GM19099 (cell line): ENCODE data around the gene LMBR1L.

Experiments
- POLR2A ChIP-seq: IDR thresholded peaks from 3 replicates; pipeline ENCODE4 v1.6.1; 2011; ENCODE audit warnings: low read depth; ENCODE audit not compliant: insufficient read length; ENCODE audit errors: extremely low read depth

Gene LMBR1L

DNA sequence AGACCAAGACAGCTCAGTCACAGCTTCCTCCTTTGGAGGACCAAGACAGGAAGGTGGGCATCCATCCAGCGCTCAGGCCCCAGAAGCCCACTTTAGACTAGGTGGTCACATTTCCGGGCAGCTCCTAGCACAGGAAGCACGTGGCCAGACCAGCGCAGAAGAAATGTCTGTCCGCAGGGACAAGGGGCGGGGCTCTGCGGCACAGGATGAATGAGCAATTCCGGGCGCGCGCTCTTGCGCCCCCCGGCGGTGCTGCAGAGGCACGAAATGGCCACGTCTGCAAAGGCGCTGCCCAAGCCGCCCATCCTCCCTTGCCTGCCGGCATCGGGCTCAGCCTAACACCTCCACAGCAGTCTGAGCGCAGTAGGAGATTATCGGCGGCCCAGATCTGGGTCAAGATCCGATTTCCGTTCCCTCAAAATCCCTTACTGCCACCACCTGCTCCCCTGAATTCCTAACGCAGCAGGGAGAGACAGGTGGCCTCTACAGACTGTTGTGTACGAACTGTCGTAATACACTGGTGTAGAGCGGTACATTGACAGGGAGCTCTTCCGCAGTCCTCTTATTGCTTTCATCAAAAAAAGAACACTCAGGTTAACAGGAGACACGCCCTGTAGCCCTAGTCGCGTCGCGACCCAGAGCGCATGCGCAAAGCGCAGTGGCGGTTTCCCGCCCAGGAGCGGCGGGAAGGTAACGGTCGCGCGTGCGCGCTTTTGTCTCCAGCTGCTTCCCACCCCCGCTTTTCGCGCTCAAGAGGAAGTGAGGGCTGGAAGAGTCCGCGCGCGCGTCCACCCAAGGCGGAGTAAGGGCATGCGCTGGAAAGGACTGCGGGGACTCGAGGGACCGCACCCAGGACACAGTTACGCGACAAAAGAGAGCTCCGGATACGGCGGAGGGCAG is 19.8 kb upstream of the LMBR1L start:
- no peak for TF ChIP-seq POLR2A

DNA sequence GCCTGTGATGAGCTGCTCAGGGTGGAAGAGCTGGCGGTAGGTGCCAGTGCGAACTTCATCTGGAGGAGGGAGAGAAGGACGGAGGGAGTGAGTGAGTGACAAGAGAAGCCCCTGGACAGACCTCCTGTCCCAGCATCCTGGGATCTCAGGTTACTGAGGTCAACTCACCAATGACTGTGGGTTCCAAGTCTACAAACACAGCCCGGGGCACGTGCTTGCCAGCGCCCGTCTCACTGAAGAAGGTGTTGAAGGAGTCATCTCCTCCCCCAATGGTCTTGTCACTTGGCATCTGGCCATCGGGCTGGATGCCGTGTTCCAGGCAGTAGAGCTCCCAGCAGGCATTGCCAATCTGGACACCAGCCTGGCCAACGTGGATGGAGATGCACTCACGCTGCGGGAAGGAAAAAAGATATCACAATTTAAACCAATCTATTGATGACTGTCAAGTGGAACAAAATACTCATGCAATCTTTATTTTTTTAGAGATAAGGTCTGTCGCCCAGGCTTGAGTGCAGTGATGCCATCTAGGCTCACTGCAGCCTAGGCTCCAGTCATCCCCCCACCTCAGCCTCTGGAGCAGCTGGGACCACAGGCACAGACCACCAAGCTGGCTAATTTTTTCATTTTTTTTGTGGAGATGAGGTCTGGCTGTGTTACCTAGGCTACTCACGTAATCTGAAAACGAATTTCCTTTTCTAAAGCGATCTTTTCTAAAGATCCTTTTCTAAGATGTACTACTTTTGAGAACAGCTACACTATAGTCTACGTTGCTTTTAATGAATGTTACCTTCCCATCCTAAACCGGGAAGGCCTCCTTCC is 18.9 kb upstream of the LMBR1L start:
- peak; percentile 17 for TF ChIP-seq POLR2A

DNA sequence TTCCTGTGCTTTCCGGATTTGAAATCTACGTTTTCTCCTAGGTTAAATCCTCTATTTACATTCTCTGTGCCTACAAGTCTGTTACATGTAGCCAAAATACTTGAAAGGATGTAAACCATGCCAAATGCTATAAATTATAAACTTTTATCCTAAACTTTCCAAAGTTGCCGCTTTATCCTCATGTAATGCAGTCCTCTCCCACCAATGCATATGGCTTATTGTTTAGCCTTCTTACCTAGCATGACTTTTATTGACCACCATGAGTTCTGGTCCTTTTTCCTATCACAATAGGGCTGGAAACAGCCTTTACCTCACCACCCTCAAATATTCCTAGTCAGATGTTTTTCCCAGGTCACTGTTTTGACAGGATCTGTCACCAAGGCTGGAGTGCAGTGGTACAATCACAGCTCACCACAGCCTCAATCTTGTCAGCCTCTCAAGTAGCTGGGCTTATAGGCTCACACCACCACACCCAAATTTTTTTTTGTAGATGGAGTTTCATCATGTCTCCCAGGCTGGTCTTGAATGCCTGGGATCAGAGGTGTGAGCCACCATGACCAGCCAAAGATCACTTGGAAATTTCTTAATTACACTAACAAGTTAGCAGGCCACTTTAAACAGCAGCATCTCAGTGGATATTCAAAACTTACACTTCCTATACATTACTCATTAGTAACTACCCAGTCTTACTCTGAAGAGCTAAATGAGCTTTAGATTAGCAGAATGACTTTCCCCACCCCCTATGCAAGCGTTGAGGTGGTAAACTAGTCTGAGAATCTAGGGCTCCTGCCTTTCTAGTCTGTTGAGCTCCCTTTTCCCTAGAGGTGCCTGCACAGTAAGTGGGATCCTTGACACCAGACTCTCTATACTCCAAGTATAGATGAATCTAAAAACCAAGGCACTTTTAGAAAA is 16.5 kb upstream of the LMBR1L start:
- TF ChIP-seq POLR2A, result no peak

DNA sequence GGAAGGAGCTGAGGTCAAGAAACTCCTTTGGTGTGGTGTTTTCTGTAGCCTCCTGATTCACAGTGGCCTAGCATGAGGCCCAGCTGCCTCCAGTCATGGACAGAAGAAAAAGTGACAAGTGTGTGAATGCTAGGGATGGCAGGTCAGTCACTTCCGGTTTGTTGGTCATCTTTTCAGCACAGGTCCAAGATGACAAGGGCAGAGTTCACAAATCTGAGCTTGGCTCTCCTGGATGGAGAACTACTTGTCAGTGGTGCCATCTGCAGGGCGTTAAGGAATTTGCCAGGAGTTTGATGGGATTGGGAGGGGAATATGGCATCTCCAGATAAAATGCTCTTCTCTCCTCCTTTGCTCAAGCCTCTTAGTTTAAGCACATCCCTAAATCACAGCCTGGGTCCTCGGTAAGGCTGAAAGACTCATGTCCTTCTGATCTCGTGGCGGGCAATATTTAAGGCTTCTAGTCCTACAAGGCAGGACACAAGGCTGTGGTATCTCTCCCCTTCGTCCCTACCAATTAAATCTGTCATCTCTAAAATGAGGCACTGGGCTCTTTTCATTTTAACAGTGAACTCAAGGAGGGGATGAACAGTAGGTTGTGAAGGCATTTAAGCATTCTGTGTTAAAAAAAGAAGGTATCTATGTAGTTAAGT is 10.5 kb upstream of the LMBR1L start:
- TF ChIP-seq POLR2A, result no peak

DNA sequence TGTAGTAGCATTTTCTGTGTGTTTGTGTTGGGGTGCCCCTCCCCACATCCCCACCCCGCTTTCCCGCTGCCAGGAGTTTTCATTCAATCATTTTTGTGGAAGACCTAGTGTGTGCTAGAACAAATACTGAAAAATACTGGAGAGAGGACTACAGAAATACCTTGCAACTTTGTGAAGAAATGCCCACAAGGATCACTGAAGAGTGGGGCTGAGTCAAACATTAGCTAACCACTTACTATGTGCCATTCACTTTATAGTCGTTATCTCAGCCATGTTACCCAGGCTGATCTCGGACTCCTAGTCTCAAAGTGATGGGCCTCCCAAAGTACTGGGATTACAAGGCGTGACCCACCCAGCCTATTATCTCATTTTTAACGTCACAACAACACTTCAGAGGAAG is 559 bp upstream of the LMBR1L start:
- TF ChIP-seq POLR2A, result no peak

DNA sequence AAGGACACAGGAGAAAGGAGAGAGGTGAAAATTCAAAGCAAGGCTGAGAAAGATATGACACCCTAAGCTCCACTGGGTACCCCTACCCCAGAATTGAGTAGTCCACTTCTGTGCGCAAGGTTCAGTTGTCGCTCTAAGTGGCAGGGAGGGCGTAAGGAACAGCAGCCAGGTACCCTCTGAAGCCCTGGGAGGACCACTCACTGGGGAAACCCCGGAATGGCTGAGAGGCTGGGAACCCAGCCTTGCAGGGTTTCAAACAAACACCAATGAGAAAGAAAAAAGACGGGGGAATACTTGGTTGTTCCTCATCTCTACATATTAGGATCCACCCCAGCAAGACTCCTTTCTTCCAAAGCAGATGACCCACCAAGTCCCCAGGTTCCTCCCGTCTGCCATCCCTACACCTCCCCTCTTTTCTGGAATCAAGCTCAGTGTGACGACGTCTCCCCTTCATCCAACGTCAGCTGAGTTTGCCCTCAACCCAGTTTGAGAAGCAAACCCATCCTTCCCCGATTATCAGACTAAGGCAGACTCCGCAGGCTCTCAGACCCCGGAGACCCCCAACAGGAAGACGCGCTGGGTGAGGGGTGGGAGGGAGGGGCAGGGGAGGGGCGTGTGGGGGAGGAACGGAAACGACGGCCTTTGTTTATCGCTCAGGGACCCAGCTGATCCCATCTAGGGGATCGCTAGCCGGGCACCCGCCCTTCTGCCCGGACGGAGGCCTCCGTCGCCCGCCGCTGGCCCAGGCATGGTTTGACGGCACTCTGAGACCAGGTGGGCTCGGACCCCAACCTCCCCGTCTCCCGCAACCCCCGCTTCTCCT is 795 bp downstream of the LMBR1L start:
- no peak for TF ChIP-seq POLR2A

GRCh38 chr12:49108958-49109404 is 1.7 kb downstream of the LMBR1L start:
- TF ChIP-seq POLR2A, result no peak

GRCh38 chr12:49105504-49106084 is 5.1 kb downstream of the LMBR1L start:
- TF ChIP-seq POLR2A, result no peak

DNA sequence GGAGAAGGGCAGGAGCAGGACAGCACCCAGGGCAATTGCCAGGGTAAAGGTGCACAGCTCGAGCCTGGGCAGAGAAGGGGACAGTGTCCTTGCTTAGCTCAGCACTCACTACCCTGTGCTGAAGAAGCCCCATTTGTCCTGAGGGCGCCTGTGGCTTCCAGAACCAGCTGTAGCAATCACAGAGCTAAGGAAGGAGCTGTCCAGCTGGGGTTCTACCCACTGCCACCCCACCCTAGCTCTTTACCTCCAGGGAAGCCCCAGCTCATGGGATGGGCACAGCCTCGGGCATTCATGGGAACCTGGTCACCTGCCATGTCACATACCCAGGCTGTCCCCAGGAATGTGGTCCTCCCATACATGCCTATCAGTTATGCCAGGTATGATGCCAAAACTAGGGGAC is 5.8 kb downstream of the LMBR1L start:
- TF ChIP-seq POLR2A, result no peak

DNA sequence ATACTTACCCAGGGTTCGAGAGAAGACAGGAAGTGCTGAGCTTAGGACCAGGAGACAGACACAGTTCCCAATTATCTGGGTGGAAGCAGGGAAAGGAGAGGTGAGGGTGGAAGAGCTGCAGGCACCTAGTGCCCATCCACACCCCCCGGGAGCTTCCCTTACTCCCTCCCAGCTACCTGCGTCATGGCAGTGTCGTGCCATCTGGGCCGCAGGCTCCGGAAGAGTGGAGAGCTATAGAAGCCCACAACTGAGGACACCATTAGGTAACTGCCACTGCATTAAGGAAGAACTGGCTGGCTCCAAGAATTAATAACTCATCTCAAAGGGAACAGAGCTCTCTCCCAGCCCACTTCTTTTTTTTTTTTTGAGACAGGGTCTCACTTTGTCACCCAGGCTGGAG is 10.3 kb downstream of the LMBR1L start:
- TF ChIP-seq POLR2A, result no peak

- TF ChIP-seq POLR2A, result no peak
Observed at GRCh38 chr12:49098703-49099102, 11.9 kb downstream of the LMBR1L start.

DNA sequence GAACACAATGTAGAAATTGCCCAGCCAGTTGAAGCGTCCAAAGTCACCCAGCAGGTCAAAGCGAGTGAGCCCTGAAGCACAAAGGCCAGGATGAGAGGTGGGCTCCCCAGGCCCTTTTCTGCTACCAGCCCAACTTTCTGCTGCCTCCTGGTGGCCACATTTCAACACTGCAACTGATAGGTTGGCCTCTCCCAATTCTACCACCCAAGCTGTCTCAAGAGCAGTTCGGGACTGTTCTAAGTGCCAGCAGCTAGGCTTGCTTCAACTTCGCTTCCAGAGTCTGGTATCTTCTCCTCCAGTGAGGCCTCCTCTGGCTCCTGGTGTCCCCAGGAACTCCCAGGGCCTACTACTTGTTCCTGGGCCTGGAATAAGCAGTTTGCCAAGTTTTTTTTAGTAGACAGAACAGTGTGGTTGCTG is 12.6 kb downstream of the LMBR1L start:
- no peak for TF ChIP-seq POLR2A

DNA sequence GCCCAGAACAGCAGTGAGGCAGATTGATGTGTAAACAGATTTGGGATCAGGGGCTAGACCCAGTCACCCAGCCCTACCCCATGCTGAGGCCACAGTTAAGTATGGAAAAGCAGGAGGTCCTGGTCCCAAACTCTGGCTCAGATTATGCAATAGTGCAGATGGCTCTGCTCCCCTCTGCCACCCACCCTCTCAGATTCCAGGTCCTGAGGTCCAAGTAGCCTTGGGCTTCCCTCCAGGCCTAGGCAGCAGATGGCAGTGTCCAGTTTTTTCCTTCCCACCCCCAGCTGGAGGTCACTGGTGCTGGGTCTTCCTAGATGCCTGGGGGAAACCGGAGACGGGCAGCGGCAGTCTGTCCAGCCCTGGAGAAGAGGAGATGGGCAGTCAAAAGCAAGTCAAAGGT is 13.3 kb downstream of the LMBR1L start:
- TF ChIP-seq POLR2A, result no peak
